ENCODE data around the gene GMPPA.

DNA sequence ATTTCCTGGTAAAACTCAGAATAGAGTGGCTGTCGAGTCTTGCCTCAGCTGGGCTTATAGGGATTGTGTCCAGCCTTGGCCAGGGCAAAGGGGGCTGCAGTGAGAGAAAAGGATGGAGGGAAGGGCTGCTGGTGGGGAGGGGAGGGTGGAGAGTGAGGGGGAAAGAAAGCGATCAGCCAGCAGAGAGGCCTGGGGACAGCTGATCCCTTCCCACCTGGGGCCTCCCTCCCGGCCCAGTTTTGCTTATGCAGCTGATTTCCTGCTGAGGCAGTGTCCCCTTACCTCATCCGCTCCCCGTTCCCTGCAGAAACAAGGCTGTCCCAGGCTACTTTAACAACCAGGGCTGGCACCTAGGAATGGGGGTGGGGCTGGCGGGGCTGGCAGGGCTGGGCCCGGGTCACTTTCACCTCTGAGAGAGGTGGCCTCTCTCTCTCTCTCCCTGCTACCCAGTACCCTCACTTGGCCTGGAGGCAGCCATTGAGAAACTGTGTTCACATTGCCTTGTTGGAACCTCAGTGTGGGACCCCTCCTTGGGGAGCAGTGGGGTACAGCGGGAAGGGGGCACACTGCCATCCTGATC, 12.2 kb upstream of the GMPPA start:
- TF ChIP-seq EZH2 (IDR thresholded peaks at IDR 0.05; ENCODE audit: borderline replicate concordance): no peak
- no peak for TF ChIP-seq CTCF (IDR thresholded peaks at IDR 0.05; ENCODE audit: poor library complexity)
- TF ChIP-seq EZH2phosphoT487 (IDR thresholded peaks at IDR 0.05; ENCODE audit: low read depth, severe bottlenecking, unreplicated experiment): no peak
